Type B pancreatic cell (in vitro differentiated cells): ENCODE results near the gene CCDC68. TPM values are rescaled to one million over a fixed set of nuclear protein-coding genes. Genes with fewer than 3 reads are reported as not detected.

Experiments
- DNase-seq: peaks from one replicate; pipeline ENCODE4 v3.0.0; 2021; ENCODE audit warnings: mixed read lengths; ENCODE audit not compliant: unreplicated experiment; ENCODE audit errors: extremely low spot score
- H3K27ac Mint-ChIP-seq: 2 replicates; pipeline ENCODE4 v1.8.0; 2021; ENCODE audit warnings: mild to moderate bottlenecking, mixed read lengths
- H3K27me3 Mint-ChIP-seq: 2 replicates; pipeline ENCODE4 v1.8.0; 2021; ENCODE audit warnings: mixed read lengths
- H3K36me3 Mint-ChIP-seq: 2 replicates; pipeline ENCODE4 v1.8.0; 2021; ENCODE audit warnings: mixed read lengths
- H3K4me1 Mint-ChIP-seq: one replicate; pipeline ENCODE4 v1.8.0; 2021; ENCODE audit warnings: mixed read lengths; ENCODE audit not compliant: unreplicated experiment
- H3K4me3 Mint-ChIP-seq: 2 replicates; pipeline ENCODE4 v1.8.0; 2021; ENCODE audit warnings: mild to moderate bottlenecking, mixed read lengths
- H3K9me3 Mint-ChIP-seq: 2 replicates; pipeline ENCODE4 v1.8.0; 2021; ENCODE audit warnings: mixed read lengths
- CTCF ChIP-seq: fragments of 200-600 bp; sonication (generic); conservative IDR thresholded peaks from 2 replicates; pipeline ENCODE4 v1.5.0; 2021; ENCODE audit warnings: antibody characterized with exemption, mild to moderate bottlenecking
- total RNA-seq: library from RNA; stranded (reverse); gene quantifications from 2 replicates; pipeline ENCODE4 v1.2.1, GENCODE V29; 2021; ENCODE audit warnings: low replicate concordance

Gene CCDC68
- total RNA-seq, 1 donor from 2014 or later: not detected

GRCh38 chr18:54899500-54899899 lies 59.8 kb downstream of the CCDC68 start:
- Mint-ChIP-seq H3K9me3 (no peaks in the 10 kb centered on the region), H3K27ac (no peak overlapping the region), H3K27me3 (no peaks in the 10 kb centered on the region), H3K36me3 (no peaks in the 10 kb centered on the region), H3K4me1 (no peaks in the 10 kb centered on the region), H3K4me3 (no peak overlapping the region)
- no peak for DNase-seq
- no peak for TF ChIP-seq CTCF

- no peaks in the 10 kb centered on the region for H3K4me1 Mint-ChIP-seq
- peaks cover 4% of the 10 kb centered on the region for H3K36me3 Mint-ChIP-seq
- no peaks in the 10 kb centered on the region for H3K9me3 Mint-ChIP-seq
- TF ChIP-seq CTCF: no peak
- H3K27me3 Mint-ChIP-seq: peaks cover 10% of the 10 kb centered on the region
- no peak for DNase-seq
- H3K4me3 Mint-ChIP-seq: no peak overlapping the region
- no peak overlapping the region for H3K27ac Mint-ChIP-seq
Measured at GRCh38 chr18:54888933-54889332, 70.3 kb downstream of the CCDC68 start.

DNA sequence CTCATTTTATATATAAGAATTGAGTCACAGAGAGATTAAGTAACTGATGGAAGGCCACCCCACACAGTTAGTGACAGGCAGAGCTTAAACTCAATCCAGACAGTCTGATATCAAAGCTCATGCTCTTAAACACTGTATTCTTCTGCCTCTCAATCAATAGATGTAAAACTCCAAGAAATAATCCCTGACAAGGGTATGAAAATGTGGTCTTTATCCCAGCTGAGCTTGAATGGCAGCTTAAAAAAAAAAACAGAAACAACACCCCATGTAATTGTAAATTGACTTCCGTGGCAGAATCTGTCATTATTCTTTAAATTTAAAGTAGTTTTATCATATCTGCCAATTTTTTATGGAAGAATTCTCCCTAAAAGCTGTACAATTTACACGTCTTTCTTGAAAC lies 70.9 kb downstream of the CCDC68 start:
- Mint-ChIP-seq H3K4me1 (peaks cover 4% of the 10 kb centered on the region), H3K27me3 (peaks cover 12% of the 10 kb centered on the region), H3K27ac (no peak overlapping the region), H3K36me3 (peaks cover 4% of the 10 kb centered on the region), H3K4me3 (no peak overlapping the region), H3K9me3 (no peaks in the 10 kb centered on the region)
- no peak for DNase-seq
- no peak for TF ChIP-seq CTCF

DNA sequence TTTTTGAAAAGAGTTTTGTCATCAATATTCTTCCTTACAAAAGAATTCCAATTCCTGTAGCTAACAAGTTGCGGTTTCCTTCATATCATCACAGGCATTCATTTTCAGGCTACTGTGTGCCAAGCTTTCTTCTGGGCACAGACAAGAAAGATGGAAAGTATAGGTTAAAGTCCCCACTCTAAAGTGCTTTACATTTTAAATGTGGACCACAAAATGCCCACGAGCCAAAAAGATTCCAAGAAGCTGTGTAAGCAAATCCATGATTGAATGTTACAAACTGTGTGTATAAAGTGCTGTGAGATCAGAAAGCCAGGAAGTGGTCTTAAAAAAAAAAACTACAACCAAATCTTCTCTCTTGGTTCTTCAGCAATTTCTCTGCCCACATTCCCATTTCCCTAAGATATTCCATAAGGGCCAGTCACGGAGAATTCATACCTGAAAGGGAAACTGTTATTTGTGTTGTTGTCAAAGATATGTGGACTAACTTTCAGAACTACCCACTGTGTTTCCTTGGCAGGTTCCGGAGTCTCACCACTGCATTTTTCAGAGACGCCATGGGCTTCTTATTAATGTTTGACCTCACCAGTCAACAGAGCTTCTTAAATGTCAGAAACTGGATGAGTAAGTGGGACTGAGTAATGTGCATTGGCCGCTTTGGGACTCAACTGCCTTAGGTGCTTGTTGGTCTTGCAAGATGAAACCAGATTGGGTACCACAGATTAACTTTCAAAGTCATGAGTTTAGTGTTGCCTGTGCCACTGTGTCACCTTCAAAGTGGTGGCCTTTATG lies 75.3 kb downstream of the CCDC68 start:
- Mint-ChIP-seq H3K27ac (no peak overlapping the region), H3K27me3 (peaks cover 28% of the 10 kb centered on the region), H3K9me3 (no peaks in the 10 kb centered on the region), H3K4me3 (no peak overlapping the region), H3K4me1 (peaks cover 22% of the 10 kb centered on the region), H3K36me3 (peaks cover 9% of the 10 kb centered on the region)
- DNase-seq: no peak
- TF ChIP-seq CTCF: no peak

GRCh38 chr18:54882318-54882717 lies 76.9 kb downstream of the CCDC68 start:
- no peak overlapping the region for H3K4me3 Mint-ChIP-seq
- H3K27me3 Mint-ChIP-seq: peaks cover 24% of the 10 kb centered on the region
- H3K27ac Mint-ChIP-seq: no peak overlapping the region
- DNase-seq: no peak
- peaks cover 9% of the 10 kb centered on the region for H3K36me3 Mint-ChIP-seq
- peaks cover 22% of the 10 kb centered on the region for H3K4me1 Mint-ChIP-seq
- no peaks in the 10 kb centered on the region for H3K9me3 Mint-ChIP-seq
- no peak for TF ChIP-seq CTCF
